Stimulated activated CD4-positive, alpha-beta T cell treated with anti-CD3 and anti-CD28 coated beads, Interleukin-15, amount 100 ng/mL, for 48 hours (primary cell): ENCODE data around the gene SLC26A8.
"Not testable (repeated sequence)": the region's sequence is repeated elsewhere in the genome, so short reads cannot be mapped to it uniquely, and the experiment has no call there.

Source experiments
- DNase-seq, 2 donors: peaks; one replicate each; pipeline ENCODE4 v3.0.0-alpha.2; 2020; ENCODE audit warnings: low read depth in 2 of 2

Gene SLC26A8

DNA sequence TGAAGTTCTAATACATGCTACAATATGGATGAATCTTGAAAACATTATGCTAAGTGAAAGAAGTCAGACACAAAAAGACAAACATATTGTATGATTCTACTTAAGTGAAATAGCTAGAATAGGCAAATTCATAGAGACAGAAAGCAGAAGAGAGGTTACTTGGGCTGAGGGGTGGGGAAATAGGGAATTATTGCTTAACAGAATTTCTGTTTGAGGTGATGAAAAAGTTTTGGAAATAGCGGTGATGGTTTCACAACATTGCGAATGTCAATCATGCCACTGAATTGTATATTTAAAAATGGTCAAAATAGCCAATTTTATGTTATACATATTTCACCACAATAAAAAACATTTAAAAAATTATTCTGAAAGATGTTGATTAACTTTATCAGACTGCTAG, 6.1 kb downstream of the SLC26A8 start:
- no peak for DNase-seq

DNA sequence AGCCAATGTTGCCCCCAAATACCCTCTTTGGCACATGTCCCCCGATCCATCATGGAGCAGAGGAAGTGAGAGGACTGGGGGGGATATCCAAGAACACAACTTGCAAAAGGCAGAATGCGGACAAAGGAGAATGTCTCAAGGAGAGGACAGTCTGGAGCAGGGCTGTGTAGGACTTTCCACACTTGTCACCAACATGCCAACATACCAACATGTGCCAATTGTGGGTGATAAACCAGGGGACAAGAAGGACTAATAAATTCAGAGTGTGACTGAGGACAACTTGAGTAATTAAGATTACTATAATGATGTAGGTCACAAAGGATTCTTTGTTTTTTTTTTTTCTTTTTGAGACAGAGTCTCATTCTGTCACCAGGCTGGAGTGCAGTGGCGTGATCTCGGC, 8.8 kb downstream of the SLC26A8 start:
- no peak for DNase-seq

DNA sequence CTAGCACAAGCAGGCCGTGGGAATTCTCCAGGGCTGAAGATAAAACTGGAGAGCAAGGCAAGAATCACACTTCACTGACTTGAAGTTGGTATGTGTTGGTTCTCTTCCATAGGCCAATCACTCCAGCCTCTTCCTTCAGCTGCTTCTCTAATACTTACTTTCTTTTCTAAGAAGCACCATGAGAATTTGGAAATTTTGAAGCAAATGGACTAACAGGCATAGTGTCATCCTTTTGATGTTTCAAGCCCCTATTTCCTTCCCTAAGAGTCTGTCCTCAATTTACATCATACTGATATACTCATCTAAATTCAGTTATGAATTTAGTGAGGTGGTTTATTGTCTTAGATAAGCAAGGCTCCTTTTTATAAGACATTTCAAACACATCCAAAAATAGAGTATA, 24.0 kb downstream of the SLC26A8 start:
- no peak for DNase-seq

DNA sequence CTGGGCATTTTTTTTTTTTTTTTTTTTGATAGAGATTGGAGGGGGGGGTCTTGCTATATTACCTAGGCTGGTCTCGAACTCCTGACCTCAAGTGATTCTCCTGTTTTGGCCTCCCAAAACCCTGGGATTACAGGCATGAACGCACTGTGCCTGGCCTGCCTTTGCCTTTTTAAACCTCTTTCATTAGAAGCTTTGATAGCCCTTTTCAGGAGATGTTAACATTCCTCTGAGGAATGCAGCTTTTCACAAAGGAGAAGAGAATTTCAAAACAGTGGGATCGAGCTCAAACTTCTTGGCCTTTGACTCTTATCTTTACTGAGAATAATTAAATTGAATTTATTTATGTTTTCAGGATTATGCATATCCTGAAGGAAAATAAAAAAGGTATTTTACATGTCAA, 31.3 kb downstream of the SLC26A8 start:
- no peak for DNase-seq

DNA sequence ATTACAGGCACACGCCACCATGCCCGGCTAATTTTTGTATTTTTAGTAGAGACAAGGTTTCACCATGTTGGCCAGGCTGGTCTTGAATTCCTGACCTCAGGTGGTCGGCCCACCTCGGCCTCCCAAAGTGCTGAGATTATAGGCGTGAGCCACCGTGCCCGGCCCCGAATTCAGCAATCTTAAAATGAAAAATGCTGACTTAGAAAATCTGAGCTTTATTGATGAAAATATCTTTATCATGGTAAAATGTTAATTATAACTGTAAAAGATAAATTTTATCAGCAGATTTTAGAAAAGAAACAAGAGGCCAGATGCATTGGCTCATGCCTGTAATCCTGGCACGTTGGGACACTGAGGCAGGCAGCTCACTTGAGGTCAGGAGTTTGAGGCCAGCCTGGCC, 36.4 kb downstream of the SLC26A8 start:
- not testable (repeated sequence) for DNase-seq

DNA sequence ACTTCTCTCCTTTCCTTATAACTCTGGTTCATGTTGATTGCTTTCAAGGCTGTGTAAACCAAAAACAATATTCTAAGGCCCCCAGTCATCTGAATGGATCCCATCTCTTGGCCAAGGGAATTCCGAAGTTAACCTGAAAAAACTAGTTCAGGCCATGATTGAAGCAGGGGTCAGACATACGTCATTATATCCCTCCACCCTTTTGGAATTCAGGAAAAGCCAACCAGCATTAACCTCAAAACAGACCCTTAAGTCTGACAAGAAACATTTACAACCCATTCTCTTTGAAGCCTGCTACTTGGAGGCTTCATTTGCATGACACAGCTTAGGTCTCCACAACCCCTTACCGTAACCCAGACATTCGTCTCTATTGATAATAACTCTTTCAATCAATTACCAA, 39.7 kb downstream of the SLC26A8 start:
- no peak for DNase-seq

DNA sequence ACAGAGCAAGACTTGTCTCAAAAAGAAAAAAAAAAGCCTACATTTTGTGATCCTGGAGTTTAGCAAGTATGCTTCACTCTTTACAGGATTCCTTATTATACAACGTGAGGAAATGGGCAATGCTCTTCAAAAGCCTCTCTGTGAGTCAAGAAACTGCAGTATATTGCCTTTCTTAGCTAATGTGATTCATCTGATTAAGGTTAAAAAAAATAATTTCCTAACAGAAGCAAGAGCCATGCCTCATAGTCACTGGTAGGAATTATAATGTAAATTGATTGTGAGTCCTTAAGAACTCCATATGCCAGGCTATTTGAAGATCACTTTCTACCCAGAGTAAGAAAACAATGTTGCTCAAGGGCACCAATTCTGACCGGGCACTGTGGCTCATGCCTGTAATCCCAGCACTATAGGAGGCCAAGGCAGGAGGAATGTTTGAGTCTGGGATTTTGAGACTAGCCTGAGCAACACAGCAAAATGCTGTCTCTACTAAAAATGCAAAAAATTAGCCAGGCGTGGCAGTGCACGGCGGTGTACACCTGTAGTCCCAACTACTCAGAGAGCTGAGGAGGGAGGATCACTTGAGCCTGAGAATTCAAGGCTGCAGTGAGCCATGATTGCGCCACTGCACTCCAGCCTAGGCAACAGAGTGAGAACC, 43.3 kb downstream of the SLC26A8 start:
- no peak for DNase-seq

DNA sequence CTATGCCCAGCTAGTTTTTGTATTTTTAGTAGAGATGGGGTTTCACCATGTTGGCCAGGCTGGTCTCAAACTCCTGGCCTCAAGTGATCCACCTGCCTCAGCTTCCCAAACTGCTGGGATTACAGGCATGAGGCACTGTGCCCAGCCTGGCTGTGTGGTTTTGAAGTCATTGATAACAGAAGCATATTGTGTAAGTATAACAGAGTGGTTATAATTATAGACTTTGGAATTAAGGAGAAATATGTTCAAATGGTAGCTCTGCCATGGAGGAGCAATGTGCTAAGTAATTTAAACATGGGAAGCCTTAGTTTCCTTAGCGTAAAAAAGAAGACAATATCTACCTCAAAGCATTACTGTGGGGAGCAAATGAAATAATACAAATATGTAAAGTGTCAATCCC, 44.3 kb downstream of the SLC26A8 start:
- DNase-seq = not testable (repeated sequence)

DNA sequence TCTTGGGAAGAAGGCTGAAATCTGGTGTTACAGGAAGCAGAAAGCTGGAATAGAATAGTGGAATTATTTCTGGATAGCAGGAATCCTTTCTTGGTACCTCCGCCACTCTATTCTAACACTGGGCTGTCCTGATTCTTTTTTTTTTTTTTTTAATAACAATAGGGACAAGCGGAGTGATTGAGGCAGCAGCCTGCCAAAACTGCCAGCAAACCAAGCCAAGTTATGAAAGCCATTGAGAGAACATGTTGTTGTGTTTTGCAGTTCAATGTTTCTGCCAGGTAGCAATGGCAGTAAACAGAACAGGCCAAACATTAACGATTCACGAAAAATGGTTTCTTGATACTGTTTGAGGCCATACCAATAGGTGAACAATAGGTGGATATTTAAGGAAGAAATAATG, 47.1 kb downstream of the SLC26A8 start:
- no peak for DNase-seq

DNA sequence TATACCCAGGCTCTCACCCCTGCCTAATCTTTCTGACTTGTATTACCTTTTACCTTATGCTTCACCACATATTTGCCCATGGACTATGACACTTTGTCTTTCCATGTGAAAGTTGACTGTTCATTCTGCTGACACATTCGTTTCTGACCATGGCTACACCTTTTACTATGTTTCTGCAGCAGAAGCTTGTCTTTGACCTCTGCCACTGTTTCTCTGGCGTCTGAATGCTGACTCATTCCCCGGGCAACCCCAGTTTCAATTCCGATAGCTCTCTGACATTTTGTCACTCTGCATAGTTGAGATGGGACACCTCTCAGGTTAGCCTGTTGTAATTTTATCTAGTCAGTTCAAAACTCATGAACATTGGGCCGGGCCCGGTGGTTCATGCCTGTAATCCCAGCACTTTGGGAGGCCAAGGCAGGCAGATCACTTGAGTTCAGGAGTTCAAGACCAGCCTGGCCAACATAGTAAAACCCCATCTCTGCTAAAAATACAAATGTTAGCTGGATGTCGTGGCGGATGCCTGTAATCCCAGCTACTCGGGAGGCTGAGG, 50.7 kb downstream of the SLC26A8 start:
- DNase-seq = peak; percentile 15 to 34

DNA sequence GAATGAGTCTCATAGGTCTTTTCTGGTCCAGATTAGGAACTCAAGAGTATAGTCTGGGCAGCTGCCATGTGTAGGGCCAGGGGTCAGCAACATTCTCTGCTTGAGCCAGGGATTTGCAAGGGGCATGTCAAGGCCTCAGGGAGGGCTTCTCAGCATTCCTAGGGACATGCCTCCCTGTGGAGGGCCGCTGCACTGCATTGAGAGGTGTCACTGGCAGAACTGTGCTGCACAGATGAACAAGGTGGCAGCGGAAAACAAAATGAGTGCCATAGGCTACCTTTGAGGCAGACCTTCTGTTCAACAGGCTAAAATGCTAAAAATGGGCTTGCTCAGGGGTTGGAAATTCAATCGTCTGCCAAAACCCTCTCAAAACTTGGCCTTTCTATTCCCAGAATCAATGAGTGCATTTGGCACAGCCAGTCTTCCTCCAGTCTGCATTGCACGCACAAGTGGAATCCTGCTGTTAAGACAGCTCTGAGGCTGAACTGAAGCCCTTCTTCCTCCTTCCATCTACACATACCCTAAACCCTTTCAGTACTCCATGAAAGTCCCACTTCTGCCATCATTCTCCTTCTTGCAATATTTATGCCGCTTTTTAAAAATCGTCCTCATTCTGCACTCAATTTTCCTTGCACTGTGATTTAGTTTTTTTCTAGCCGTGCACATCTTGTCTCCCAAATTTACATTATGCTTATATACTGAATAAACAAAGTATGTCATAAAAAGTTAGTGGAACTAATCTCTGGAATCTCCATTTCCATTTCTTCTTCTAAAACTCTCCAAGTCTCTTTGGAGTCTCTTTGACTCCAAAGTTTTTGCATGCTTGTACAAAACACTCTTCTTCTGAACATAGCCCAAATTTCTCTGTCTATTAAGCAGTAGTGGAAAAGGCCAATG, 51.7 kb downstream of the SLC26A8 start:
- DNase-seq = no peak

DNA sequence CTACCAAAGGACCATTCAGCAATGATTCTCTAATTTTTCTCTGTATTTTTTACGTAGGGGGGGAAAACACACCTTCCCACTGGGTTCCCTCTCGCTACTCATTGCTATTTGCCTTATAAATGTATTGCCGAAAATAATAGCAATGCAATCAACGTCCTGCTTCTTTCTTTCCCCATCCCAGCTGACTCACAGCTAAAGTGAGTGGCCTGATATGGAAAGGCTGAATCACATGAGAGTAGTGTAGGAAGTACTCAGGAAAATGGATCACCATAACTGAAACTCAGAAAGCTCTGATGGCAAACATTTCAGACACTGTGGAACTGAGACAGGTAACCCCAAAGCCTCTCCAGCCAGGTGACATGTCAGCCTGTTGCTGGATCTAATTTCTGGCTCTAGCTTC, 54.3 kb downstream of the SLC26A8 start:
- DNase-seq = no peak

DNA sequence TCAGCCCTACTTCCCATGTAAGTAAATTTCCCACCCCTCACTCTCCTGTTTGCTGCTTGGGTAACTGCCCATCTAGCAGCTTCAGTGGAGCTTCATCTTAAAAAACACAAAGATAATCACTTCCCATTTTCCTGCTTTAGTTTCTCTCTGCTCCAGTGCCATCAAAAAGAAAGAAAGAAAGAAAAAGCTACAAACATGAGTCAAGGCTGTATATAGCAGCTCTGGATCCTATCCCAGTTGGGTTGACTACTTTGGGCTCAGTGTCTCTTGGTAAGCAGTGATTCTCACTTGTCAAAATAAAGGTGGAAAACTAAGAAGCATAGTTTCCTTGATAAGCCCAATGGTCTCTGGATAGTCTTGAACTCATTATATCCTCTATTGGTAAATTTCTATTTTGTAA, 54.8 kb downstream of the SLC26A8 start:
- no peak for DNase-seq

DNA sequence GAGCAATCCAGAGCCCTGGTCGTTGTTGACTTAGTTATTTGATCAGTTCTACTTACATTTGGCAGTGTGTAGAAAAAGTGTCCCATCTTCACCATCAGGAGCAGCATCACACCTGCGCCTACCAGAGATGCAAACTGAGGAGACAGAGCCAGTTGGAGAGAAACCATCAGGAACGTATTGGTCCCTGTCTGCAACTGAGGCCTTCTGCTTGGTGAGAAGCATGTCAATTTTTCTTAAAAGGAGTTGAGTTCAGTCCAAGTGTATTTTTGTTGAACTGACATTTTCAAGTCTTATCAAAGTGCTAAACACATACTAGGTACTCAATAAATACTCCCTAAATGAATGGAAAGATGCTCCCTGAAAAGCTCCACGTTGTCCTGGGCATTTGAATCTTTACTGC, 55.6 kb downstream of the SLC26A8 start:
- DNase-seq = no peak

DNA sequence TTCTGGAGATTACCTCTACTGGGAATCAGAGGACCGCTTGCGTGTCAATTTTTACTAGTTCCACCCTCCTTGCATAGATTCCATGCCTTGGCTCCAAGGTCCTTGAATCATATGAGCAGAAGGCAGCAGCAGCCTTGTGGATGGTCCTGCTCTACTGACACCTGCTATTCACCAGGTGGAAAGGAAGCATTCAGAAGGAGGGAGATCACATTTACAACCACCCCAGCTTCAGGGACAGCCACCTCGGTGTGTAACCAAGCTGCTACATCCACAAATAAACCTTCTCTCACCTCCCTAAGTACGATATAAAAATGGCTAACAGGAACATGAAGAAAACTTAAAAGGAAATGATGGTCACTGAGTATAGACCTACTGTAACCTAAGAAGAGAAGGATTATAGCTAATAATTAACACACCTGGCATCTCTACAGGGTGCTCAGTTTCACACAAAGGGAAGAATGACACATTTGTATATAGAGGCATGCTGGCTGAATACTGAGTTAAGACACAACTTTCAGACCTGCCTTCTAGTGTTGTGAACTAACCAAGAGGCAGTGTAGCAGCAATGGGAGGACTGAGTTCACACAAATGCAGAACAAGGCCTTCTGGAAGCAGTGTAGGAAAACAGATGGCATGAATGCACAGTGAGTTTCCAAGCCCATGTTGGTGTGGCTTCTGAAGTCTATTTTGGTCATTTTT, 57.2 kb downstream of the SLC26A8 start:
- DNase-seq = no peak

DNA sequence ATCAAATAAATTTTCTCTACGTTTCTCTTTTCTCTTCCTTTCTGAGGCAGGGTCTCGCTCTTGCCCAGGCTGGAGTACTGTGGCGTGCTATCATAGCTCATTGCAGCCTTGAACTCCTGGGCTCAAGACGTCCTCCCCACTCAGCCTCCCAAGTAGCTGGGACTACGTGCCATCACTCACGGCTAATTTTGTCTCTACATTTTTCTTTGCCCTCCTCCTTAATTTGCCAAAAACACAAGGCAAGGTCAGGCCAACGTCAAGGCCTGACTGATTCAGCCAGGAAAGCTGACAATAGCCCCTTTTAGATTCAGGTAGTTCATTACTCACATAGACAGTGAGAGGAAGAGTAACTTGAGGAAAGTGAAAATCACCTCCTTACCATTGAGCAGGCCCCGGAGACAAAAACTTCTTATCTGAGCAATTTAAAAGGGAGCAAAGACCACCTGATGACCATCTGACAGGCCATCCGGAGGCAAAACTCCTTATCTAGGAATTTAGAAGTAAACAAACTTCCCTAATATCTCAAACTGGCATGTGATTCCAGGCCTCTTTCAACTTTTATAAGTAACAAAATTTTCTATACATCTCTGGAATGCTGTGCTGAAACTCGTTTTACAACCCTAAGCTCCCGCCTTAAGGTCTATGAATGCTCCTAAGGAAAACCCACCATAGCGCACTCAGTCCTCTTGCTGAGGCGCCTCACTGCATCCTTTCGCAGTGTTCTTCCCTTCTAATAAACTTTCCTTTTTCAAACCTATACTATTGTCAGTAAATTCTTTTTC, 61.5 kb downstream of the SLC26A8 start:
- no peak for DNase-seq

DNA sequence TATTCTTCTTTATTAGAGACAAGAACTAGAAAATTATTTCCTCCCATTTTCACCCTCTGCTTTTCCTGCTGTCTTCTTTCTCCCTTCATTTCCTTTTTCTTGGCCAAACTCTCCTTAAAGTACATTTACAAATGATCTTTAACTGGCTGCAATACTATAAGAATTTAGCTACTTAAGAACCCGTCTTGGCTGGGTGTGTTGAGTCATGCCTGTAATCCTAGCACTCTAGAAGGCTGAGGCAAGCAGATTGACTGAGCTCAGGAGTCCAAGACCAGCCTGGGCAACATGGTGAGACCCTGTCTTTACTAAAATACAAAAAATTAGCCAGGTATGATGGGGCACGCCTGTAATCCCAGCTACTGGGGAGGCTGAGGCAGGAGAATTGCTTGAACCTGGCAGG, 64.3 kb downstream of the SLC26A8 start:
- no peak for DNase-seq

DNA sequence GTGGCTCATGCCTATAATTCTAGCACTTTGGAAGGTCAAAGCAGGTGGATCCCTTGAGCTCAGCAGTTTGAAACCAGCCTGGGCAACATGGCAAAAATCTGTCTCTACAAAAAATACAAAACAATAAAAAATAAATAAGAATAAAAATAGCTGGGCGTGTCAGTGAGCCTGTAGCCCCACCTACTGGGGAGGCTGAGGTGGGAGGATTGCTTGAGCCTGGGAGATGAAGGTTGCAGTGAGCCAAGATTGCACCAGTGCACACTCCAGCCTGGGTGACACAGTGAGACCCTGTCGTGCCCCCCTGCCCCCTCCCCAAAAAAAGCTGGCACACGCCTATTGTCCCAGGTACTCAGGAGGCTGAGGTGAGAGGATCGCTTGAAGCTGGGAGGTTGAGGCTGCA, 68.5 kb downstream of the SLC26A8 start:
- no peak for DNase-seq

DNA sequence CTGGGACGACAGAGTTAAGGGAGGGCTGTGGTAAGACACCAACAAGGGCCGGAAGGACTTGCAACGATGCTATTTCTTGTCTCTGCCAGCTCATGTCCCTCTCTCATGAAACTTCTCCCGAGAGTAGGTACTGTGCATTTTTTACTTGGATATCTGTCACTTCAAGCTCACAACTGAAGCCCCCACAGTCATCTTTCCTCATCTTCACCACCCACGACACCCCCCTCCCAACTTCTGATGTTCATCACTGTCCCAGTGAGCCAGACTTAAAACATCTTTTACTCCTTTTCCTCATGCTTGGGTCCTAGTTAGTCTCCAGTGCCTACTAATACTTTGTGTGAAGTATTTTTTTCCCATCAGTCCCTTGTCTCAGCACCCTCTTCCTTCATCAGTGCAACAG, 68.9 kb downstream of the SLC26A8 start:
- no peak for DNase-seq

DNA sequence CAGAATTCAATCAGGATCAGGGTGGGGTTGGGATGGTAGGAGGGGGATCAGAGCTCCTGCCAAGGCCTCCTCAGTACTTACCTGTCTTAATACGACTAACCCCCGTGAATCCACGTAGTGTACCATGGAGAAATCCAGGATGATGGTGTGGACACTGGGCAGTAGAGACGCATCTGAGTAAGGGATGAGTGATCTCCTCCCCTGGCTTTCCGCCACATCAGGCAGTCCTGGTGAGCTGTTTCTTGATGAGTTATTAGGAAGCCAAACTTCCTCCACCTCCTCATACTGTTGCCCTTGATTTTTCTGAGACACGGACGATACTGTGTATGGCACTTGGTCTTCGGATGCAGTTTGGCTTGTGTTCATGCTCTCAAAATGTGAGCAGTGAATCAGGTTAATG, 69.4 kb downstream of the SLC26A8 start:
- DNase-seq = no peak

DNA sequence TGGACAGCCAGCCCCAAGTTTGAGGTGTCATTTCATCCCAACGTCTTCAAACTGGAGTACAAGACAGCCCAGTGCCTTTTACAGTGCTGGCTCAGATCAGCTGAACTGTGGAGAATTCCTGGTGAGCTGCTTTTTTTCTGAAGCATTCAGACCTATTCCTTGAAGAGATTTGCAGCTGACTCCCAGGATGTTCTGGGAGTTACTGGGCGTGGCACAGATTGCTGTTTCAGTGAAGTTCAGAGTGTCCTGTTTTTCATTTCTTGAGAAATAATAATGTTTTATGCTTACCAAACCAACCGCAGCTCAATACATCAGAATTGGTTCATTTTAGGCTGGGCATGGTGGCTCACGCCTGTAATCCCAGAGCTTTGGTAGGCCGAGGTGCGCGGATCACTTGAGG, 70.1 kb downstream of the SLC26A8 start:
- no peak for DNase-seq

DNA sequence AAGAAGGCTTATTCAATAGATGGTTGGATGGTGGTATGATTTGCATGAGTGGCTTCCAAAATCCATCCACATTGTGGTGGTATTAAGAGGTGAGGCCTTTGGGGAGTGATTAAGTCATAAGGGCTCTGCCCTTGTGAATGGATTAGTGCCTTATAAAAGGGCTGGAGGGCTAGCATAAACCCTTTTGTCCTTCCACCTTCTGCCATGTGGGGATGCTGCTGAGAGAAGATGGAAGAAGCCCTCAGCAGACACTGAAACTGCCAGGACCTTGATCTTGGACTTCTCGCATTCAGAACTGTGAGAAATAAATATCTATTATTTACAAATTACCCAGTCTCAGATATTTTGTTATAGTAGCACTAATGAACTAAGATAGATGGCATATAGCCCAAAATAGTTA, 75.7 kb downstream of the SLC26A8 start:
- no peak for DNase-seq
